Common myeloid progenitor, CD34-positive (primary cell): ENCODE data around the gene LYZL1.
A peak's percentile ranks its signal among the peaks of the same experiment; 100 is the strongest.
"Not testable (repeated sequence)": the region's sequence is repeated elsewhere in the genome, so short reads cannot be mapped to it uniquely, and the experiment has no call there.

Experiments
- CTCF ChIA-PET: fragments of 350-600 bp; sonication (Branson Sonifier 250); formaldehyde crosslinking; loops from one replicate; lab custom pipeline; 2021; ENCODE audit warnings: antibody characterized with exemption; lab: Charles Lee
- POLR2A ChIA-PET: fragments of 350-600 bp; sonication (Branson Sonifier 250); formaldehyde crosslinking; loops from one replicate; lab custom pipeline; 2021; ENCODE audit warnings: antibody characterized with exemption; lab: Charles Lee
- DNase-seq, 3 donors: peaks; one replicate each; pipeline versions ENCODE4 v3.0.0 to v3.0.0-alpha.2; 2013
- H3K27ac ChIP-seq, 2 experiments: 1 replicate in 1 of 2; 2 replicates in 1 of 2; pipeline ENCODE4 v1.7.0; 2013; ENCODE audit warnings: inconsistent platforms in 2 of 2, low read length in 2 of 2, mild to moderate bottlenecking in 2 of 2, low read depth in 1 of 2, moderate library complexity in 1 of 2; ENCODE audit not compliant: severe bottlenecking in 2 of 2, insufficient read depth in 1 of 2, poor library complexity in 1 of 2
- H3K27me3 ChIP-seq, 5 experiments: replicated peaks in 2 of 5; 1 replicate in 3 of 5; 2 replicates in 2 of 5; pipeline versions ENCODE4 v1.6.1 to v1.7.0; 2013; ENCODE audit warnings: low read length in 4 of 5, mild to moderate bottlenecking in 2 of 5, moderate library complexity in 2 of 5, inconsistent platforms in 1 of 5; ENCODE audit not compliant: insufficient read depth in 5 of 5, control insufficient read depth in 4 of 5
- H3K36me3 ChIP-seq, 4 experiments: 1 replicate in 2 of 4; 2 replicates in 2 of 4; pipeline versions ENCODE4 v1.6.1 to v1.7.0; 2013; ENCODE audit warnings: low read length in 3 of 4, control low read depth in 1 of 4, mild to moderate bottlenecking in 1 of 4; ENCODE audit not compliant: control insufficient read depth in 4 of 4, insufficient read depth in 4 of 4
- H3K4me1 ChIP-seq, 4 experiments: 1 replicate in 3 of 4; 2 replicates in 1 of 4; pipeline versions ENCODE4 v1.6.1 to v1.7.1; 2013; ENCODE audit warnings: low read length in 3 of 4, mild to moderate bottlenecking in 3 of 4, control low read depth in 1 of 4, inconsistent platforms in 1 of 4, moderate library complexity in 1 of 4; ENCODE audit not compliant: control insufficient read depth in 4 of 4, insufficient read depth in 4 of 4; ENCODE audit errors: control extremely low read depth in 1 of 4
- H3K4me3 ChIP-seq, 7 experiments: 1 replicate in 4 of 7; 2 replicates in 3 of 7; pipeline versions ENCODE4 v1.5.1 to v1.7.0; 2013; ENCODE audit warnings: mild to moderate bottlenecking in 7 of 7, low read length in 6 of 7, moderate library complexity in 6 of 7, inconsistent platforms in 2 of 7, low read depth in 2 of 7, control low read depth in 1 of 7; ENCODE audit not compliant: insufficient read depth in 4 of 7, control insufficient read depth in 1 of 7; ENCODE audit errors: extremely low read depth in 1 of 7
- H3K9me3 ChIP-seq, 5 experiments: 1 replicate in 4 of 5; 2 replicates in 1 of 5; pipeline versions ENCODE4 v1.6.1 to v1.7.1; 2013; ENCODE audit warnings: low read length in 4 of 5, mild to moderate bottlenecking in 2 of 5, inconsistent platforms in 1 of 5, low read depth in 1 of 5, moderate library complexity in 1 of 5; ENCODE audit not compliant: control insufficient read depth in 4 of 5, insufficient read depth in 2 of 5; ENCODE audit errors: control extremely low read depth in 1 of 5
- WGBS: methylation state at CpG from one replicate; pipeline ENCODE4 v1.1.5; 2013; ENCODE audit not compliant: insufficient coverage; 5-methylcytosine and 5-hydroxymethylcytosine counted together

The LYZL1 gene

DNA sequence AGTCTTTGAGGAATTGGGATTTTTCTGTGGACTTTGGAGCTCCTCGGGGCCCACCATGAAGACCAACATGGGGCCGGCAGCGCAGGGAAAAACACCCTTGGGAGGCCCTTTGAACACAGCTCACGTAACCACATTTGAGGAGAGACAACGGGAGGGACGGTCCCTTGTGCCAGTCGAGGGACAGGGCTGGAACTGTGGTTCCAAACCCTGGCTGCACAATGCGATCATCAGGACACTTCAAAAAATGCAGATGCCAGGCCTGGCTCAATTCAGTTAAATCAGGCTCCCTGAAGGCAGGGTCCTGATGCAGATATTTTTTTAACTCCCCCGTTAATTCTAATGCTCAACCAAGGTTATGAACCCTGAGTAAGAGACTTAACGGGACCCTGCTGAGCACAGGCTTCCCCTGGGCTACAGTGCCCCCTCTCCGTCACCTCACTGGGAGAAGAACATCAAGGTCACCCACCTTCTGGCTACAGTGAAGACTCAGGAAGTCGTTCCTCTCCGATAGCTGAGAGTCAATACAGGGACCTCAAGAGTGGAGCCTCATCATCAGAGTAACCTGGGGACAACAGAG, 30.4 kb downstream of the LYZL1 start:
- POLR2A ChIA-PET = no interaction called here
- no peak overlapping the region for H3K4me3 ChIP-seq
- H3K4me1 ChIP-seq = peaks cover 2 to 40% (median 20%) of the 10 kb centered on the region in 4 experiments
- no peak for DNase-seq
- peaks cover 0 to 6% (median 0%) of the 10 kb centered on the region in 5 experiments for H3K27me3 ChIP-seq
- no peaks in the 10 kb centered on the region for H3K9me3 ChIP-seq
- CTCF ChIA-PET = interaction anchor here (0.9 to 2.6 kb wide), 3 partner anchors 13 to 21 kb away, joined by 4 to 12 read pairs (median 4); no protein-coding TSS in a partner anchor
- H3K27ac ChIP-seq = no peak overlapping the region
- no peaks in the 10 kb centered on the region for H3K36me3 ChIP-seq
- 90% methylated on average over 10 of the region's 13 CpGs for WGBS

DNA sequence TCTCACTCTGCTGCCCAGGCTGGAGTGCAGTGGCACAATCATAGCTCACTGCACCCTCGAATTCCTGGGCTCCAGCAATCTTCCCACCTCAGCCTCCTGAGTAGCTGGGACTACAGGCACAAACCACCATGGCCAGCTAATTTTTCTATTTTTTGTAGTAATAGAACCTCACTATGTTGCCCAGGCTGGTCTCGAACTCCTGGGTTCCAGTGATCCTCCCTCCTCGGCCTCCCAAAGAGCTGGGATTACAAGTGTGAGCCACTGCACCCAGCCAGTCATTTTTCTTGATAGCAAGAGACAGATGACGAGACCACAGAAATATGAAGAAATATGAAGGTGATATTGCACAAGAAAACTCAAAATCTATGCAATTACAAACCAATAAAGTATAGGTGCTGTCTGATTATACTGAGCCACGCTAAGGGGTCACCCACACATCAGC, 31.8 kb downstream of the LYZL1 start:
- WGBS = 100% methylated on average over 1 of the region's 5 CpGs
- POLR2A ChIA-PET, H3K27me3 ChIP-seq, H3K27ac ChIP-seq, H3K36me3 ChIP-seq, H3K9me3 ChIP-seq, H3K4me3 ChIP-seq: not testable (repeated sequence)
- H3K4me1 ChIP-seq = peaks cover 2 to 40% (median 20%) of the 10 kb centered on the region in 4 experiments
- CTCF ChIA-PET = interaction anchor here (2.6 kb wide), 1 partner anchor 17 kb away, joined by 12 read pairs; no protein-coding TSS in a partner anchor
- peak in 2 of 3 donors; percentile 21 to 43 for DNase-seq

DNA sequence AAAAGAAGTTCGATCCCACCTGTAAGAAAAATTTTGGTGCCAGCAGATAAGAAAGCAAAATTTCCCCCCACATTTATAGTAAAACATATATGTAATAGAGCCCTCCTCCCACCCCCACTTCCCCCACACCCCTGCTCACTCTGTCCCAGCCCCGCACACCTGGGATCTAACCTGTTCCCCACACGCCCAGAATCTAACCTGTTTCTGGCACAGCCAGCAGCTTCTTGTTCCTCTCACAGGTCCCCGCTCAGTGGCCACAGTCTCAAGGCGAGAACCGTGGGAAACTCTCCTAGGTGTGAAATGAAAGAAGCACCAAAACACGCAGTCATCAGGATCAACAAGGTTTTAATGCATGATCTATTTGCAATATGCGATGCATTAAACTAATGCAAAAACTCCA, 32.8 kb downstream of the LYZL1 start:
- no peaks in the 10 kb centered on the region for H3K36me3 ChIP-seq
- ChIA-PET CTCF (no interaction called here), POLR2A (no interaction called here)
- H3K4me1 ChIP-seq = peaks cover 2 to 40% (median 20%) of the 10 kb centered on the region in 4 experiments
- H3K9me3 ChIP-seq = no peaks in the 10 kb centered on the region
- H3K4me3 ChIP-seq = no peak overlapping the region
- DNase-seq = no peak
- no peak overlapping the region for H3K27ac ChIP-seq
- WGBS = 93% methylated on average over 5 of the region's 8 CpGs
- H3K27me3 ChIP-seq = peaks cover 0 to 9% (median 0%) of the 10 kb centered on the region in 5 experiments

DNA sequence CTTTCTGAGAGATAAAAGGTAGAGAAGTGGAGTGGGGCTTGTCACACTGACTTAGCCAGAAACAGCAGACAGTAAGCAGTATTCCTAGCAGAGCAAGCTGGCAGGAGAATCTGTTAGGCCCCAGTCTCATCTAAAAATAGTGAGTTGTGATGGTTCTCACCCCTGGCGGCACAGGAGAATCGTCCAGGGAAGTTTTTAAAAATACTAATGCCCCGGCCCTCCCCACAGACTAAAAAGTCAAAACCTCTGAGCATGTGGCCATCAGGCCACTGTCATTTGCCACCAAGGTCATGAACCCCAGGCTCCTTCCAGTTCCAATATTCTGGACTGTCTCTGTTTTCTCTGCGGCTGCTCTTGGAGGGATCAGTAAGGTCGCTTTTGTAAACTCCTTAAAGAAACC, 34.0 kb downstream of the LYZL1 start:
- Histone ChIP-seq H3K36me3 (no peaks in the 10 kb centered on the region), H3K4me3 (no peak overlapping the region), H3K27me3 (peaks cover 0 to 9% (median 0%) of the 10 kb centered on the region in 5 experiments), H3K27ac (no peak overlapping the region), H3K4me1 (peaks cover 2 to 33% (median 17%) of the 10 kb centered on the region in 4 experiments), H3K9me3 (no peaks in the 10 kb centered on the region)
- ChIA-PET CTCF (interaction anchor here (1.1 kb wide), 1 partner anchor 18 kb away, joined by 3 read pairs; no protein-coding TSS in a partner anchor), POLR2A (interaction anchor here (0.6 kb wide), 1 partner anchor 923 kb away, joined by 3 read pairs; no protein-coding TSS in a partner anchor)
- DNase-seq = no peak
- WGBS = 79% methylated on average over 5 of the region's 5 CpGs

DNA sequence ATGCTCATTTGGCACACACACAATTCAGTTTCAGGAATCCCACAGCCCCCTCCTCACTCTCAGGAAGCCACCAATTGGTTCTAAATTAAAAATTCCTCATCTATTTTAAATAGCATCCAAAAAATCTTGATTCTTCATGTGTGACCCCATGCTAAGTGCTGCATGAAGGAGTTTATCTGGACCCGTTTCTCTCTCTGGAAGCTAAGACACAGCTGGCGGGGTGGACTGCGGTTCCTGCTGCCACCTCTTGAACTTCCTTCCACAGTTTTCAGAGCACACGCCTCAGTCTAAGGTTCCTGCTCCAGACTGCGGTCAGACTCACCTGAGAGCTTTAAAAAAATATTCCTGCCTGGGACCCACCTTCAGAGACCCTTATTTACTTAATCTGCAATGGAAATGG, 34.5 kb downstream of the LYZL1 start:
- Histone ChIP-seq H3K27me3 (peaks cover 0 to 7% (median 0%) of the 10 kb centered on the region in 5 experiments), H3K36me3 (no peaks in the 10 kb centered on the region), H3K27ac (no peak overlapping the region), H3K9me3 (no peaks in the 10 kb centered on the region), H3K4me3 (no peak overlapping the region), H3K4me1 (peaks cover 2 to 29% (median 15%) of the 10 kb centered on the region in 4 experiments)
- CTCF ChIA-PET = interaction anchor here (1.1 kb wide), 1 partner anchor 18 kb away, joined by 3 read pairs; no protein-coding TSS in a partner anchor
- peak in 2 of 3 donors; percentile 45 to 64 for DNase-seq
- POLR2A ChIA-PET = no interaction called here
- 5% methylated on average over 3 of the region's 5 CpGs for WGBS

DNA sequence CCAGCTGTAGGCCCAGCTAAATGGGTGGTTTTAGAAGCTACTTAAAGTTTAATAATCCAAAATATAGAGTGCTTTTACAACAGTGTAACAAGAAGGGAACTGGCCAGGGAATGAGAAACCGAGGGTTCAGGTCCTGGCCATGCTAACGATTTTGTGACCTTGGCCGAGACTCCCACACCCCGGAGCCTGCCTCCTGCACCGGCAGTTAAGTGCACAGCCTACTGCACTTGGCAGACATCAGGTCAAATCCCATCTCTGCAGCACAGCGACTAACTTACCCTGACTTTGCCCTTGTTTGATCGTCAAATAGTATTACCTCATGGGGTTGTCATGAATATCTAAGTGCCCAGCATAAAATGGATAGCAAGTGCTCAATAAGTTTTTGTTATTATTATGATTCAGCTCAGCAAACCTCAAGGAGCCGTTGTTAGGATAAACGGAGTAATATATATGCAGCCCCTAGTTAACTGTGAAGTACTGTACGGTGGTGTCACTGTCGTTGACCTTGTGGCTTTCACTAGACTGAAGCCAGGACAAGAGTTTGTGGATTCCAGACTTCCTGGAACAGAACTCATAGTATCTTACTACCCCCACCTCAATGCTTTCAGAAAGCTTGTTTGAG, 35.5 kb downstream of the LYZL1 start:
- CTCF ChIA-PET = interaction anchor here (1.0 to 1.5 kb wide), 3 partner anchors 8 to 62 kb away, joined by 3 to 5 read pairs (median 3); no protein-coding TSS in a partner anchor
- POLR2A ChIA-PET = no interaction called here
- 96% methylated on average over 10 of the region's 11 CpGs for WGBS

DNA sequence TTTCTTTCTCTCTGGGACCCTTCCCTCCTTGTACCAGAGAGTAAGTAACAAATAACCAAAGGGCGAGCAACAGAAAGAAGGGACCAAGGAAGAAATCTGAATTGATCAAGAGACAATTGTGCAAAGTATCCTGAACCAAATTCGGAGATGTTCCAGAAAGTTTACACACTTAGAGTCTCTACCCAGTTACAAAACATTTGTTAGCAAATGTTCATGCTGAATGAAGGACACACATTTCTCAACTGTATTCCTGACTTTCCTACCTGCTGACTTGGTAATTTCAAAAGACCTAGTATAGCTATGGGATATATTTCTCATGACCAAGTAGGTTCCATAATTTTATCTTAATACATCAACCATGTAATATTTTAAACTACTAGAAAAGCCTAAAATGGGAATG, 37.4 kb downstream of the LYZL1 start:
- Histone ChIP-seq H3K4me3 (no peak overlapping the region), H3K27me3 (peaks cover 0 to 10% (median 0%) of the 10 kb centered on the region in 5 experiments), H3K36me3 (no peaks in the 10 kb centered on the region), H3K4me1 (peaks cover 2 to 11% (median 8%) of the 10 kb centered on the region in 4 experiments), H3K9me3 (no peaks in the 10 kb centered on the region), H3K27ac (no peak overlapping the region)
- DNase-seq = no peak
- CTCF ChIA-PET = interaction anchor here (0.9 kb wide), 1 partner anchor 16 kb away, joined by 3 read pairs; no protein-coding TSS in a partner anchor
- WGBS = 100% methylated on average over 1 of the region's 2 CpGs
- POLR2A ChIA-PET = no interaction called here

More for the DNA sequence above, 35.5 kb downstream of the LYZL1 start:
- H3K27me3 ChIP-seq = peaks cover 0 to 8% (median 0%) of the 10 kb centered on the region in 5 experiments
- peaks cover 2 to 19% (median 8%) of the 10 kb centered on the region in 4 experiments for H3K4me1 ChIP-seq
- no peaks in the 10 kb centered on the region for H3K36me3 ChIP-seq
- DNase-seq = no peak
- H3K27ac ChIP-seq = no peak overlapping the region
- no peaks in the 10 kb centered on the region for H3K9me3 ChIP-seq
- no peak overlapping the region for H3K4me3 ChIP-seq
